OCI-LY7 (cell line): ENCODE measurements around the gene POU6F2. TPM values are rescaled to one million over a fixed set of nuclear protein-coding genes. Genes with fewer than 3 reads are reported as not detected.

Experiments
- BruUV-seq: library from RNA; stranded (reverse); fragments of 400-500 nt; replicated peaks from 2 replicates; lab custom pipeline; 2021; lab: Mats Ljungman, UMichigan
- CTCF ChIA-PET: fragments of 300-600 bp; sonication (Branson Sonifier 250); formaldehyde crosslinking; loops from one replicate; lab custom pipeline; 2022; ENCODE audit warnings: antibody characterized with exemption; ENCODE audit not compliant: unreplicated experiment; lab: Charles Lee
- POLR2A ChIA-PET: fragments of 300-600 bp; sonication (Branson Sonifier 250); formaldehyde crosslinking; loops from one replicate; lab custom pipeline; 2022; ENCODE audit warnings: antibody characterized with exemption; lab: Charles Lee
- DNase-seq: peaks from one replicate; pipeline ENCODE4 v3.0.0-alpha.2; 2015; ENCODE audit warnings: low spot score
- H2AFZ ChIP-seq: fragments of 200-600 bp; sonication (generic), shearing (Covaris generic); 2 replicates; pipeline ENCODE4 v1.6.1; 2014; ENCODE audit warnings: mild to moderate bottlenecking, antibody characterized with exemption, low read length, moderate library complexity
- H3K27ac ChIP-seq: fragments of 200-600 bp; sonication (generic); 2 replicates; pipeline ENCODE4 v1.5.1; 2014; ENCODE audit warnings: mixed run types, low read depth, mild to moderate bottlenecking, moderate library complexity, low read length, inconsistent platforms; ENCODE audit not compliant: poor library complexity, severe bottlenecking
- H3K36me3 ChIP-seq: fragments of 200-600 bp; sonication (generic); 2 replicates; pipeline ENCODE4 v1.6.1; 2014; ENCODE audit warnings: mild to moderate bottlenecking, antibody characterized with exemption, low read length, moderate library complexity, mixed read lengths; ENCODE audit not compliant: insufficient read depth
- H3K4me1 ChIP-seq: fragments of 200-600 bp; sonication (generic); 2 replicates; pipeline ENCODE4 v1.5.1; 2014; ENCODE audit warnings: mild to moderate bottlenecking, low read length; ENCODE audit not compliant: insufficient read depth, poor library complexity, severe bottlenecking
- H3K4me2 ChIP-seq: fragments of 200-600 bp; sonication (generic); 2 replicates; pipeline ENCODE4 v1.6.1; 2014; ENCODE audit warnings: mild to moderate bottlenecking, low read length
- H3K4me3 ChIP-seq: fragments of 200-600 bp; sonication (generic); 2 replicates; pipeline ENCODE4 v1.5.1; 2014; ENCODE audit warnings: mild to moderate bottlenecking, low read depth, low read length; ENCODE audit not compliant: poor library complexity, severe bottlenecking
- H3K79me2 ChIP-seq: fragments of 200-600 bp; sonication (generic); 2 replicates; pipeline ENCODE4 v1.6.1; 2016; ENCODE audit warnings: low read depth, mild to moderate bottlenecking, low read length, moderate library complexity, mixed read lengths; ENCODE audit not compliant: insufficient read depth
- H3K9me2 ChIP-seq: fragments of 200-600 bp; sonication (generic); 2 replicates; pipeline ENCODE4 v1.6.1; 2016; ENCODE audit warnings: mild to moderate bottlenecking, low read length, mixed read lengths; ENCODE audit not compliant: insufficient read depth
- H3K9me3 ChIP-seq: fragments of 200-600 bp; sonication (generic); 2 replicates; pipeline ENCODE4 v1.6.1; 2014; ENCODE audit warnings: mild to moderate bottlenecking, mixed run types, low read length, mixed read lengths
- H4K20me1 ChIP-seq: fragments of 200-600 bp; sonication (generic); 2 replicates; pipeline ENCODE4 v1.6.1; 2014; ENCODE audit warnings: mild to moderate bottlenecking, antibody characterized with exemption, low read length, moderate library complexity, mixed read lengths; ENCODE audit not compliant: insufficient read depth
- EZH2phosphoT487 ChIP-seq: fragments of 200-600 bp; sonication (generic); IDR thresholded peaks from 2 replicates; pipeline ENCODE4 v1.6.1; 2018; ENCODE audit warnings: low read depth, borderline replicate concordance, mild to moderate bottlenecking, mixed run types, antibody characterized with exemption, low read length, moderate library complexity, mixed read lengths
- intact Hi-C: fragments of 100-400 bp; cut with micrococcal nuclease; formaldehyde crosslinking; loops from one replicate; pipeline ENCODE4 v1.10.0; 2022; ENCODE audit not compliant: unreplicated experiment
- total RNA-seq, 2 experiments: library from RNA; depleted of rRNA in 1 of 2; stranded (reverse); fragments of >200 nt in 1 of 2; shearing (Covaris generic) in 1 of 2; gene quantifications; 2 replicates each; pipeline ENCODE4 v1.2.3, GENCODE V29; 2014 to 2022
- TF ChIP-seq, protein P1 (sequence below): fragments of 200-600 bp; sonication (generic); conservative IDR thresholded peaks from 2 replicates; pipeline ENCODE4 v1.5.1; 2014; ENCODE audit warnings: mild to moderate bottlenecking, antibody characterized with exemption, low read length, moderate library complexity, mixed read lengths

The POU6F2 gene
- total RNA-seq, 2 experiments from 2014 or later, result 0.40 TPM; not detected in 1

DNA sequence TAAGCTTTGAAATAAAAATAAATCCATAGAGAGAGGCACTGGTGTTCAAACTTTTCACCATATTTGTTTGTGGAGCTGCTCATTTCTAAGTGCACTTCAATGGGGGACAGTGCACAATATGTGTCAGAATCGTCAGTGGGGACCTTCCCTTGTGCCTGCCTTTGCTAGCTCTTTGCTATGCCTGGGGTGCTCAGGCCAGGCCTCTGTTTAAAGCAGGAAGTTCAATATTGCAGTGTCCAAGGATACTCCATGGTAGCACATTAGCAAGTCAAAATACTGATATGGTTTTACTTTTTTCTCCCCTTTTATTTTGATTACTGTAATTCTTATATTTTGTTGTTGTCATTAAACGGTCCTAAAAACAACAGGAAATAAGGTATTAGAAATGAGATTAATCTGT lies 113.4 kb downstream of the POU6F2 start:
- intact Hi-C loops, result no loop called here
- Histone ChIP-seq H3K27ac (no peak overlapping the region), H3K4me1 (no peaks in the 10 kb centered on the region), H3K4me2 (no peak overlapping the region), H3K9me2 (no peaks in the 10 kb centered on the region), H4K20me1 (no peaks in the 10 kb centered on the region), H3K79me2 (no peaks in the 10 kb centered on the region), H2AFZ (no peak overlapping the region), H3K9me3 (no peaks in the 10 kb centered on the region), H3K36me3 (no peaks in the 10 kb centered on the region), H3K4me3 (no peak overlapping the region)
- BruUV-seq, result no TSS peak
- DNase-seq, result no peak
- CTCF ChIA-PET, result no interaction called here
- POLR2A ChIA-PET, result interaction anchor here (0.6 kb wide), 1 partner anchor 111 kb away, joined by 3 read pairs; no protein-coding TSS in a partner anchor
- TF ChIP-seq EZH2phosphoT487, result no peak
- TF ChIP-seq, protein P1, sequence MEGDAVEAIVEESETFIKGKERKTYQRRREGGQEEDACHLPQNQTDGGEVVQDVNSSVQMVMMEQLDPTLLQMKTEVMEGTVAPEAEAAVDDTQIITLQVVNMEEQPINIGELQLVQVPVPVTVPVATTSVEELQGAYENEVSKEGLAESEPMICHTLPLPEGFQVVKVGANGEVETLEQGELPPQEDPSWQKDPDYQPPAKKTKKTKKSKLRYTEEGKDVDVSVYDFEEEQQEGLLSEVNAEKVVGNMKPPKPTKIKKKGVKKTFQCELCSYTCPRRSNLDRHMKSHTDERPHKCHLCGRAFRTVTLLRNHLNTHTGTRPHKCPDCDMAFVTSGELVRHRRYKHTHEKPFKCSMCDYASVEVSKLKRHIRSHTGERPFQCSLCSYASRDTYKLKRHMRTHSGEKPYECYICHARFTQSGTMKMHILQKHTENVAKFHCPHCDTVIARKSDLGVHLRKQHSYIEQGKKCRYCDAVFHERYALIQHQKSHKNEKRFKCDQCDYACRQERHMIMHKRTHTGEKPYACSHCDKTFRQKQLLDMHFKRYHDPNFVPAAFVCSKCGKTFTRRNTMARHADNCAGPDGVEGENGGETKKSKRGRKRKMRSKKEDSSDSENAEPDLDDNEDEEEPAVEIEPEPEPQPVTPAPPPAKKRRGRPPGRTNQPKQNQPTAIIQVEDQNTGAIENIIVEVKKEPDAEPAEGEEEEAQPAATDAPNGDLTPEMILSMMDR, result no peak

DNA sequence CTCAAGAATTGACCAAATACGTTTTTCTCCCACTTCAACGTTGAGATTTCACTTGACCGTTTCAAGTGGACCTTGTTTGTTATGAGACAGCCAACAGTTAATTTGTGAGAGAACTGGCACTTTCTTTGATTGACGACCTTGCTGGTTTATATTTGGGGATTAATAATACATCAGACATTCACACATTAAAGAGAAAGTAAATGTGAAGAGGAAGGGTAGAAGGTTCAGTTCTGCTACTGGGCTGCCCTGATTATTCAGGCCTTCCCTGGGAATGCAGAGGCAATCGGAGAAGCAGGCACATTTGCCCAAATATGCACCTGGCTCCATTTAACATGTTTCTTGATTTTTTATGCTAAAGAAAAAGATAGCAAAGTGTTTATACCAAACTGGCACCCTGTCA lies 114.1 kb downstream of the POU6F2 start:
- H3K36me3 ChIP-seq, result no peaks in the 10 kb centered on the region
- ChIA-PET CTCF (no interaction called here), POLR2A (interaction anchor here (0.7 kb wide), 1 partner anchor 30 kb away, joined by 4 read pairs; no protein-coding TSS in a partner anchor)
- intact Hi-C loops, result no loop called here
- no peak overlapping the region for H3K4me3 ChIP-seq
- H3K4me2 ChIP-seq, result no peak overlapping the region
- H3K27ac ChIP-seq, result no peak overlapping the region
- H3K79me2 ChIP-seq, result no peaks in the 10 kb centered on the region
- no peak for DNase-seq
- H3K9me3 ChIP-seq, result no peaks in the 10 kb centered on the region
- no peak for TF ChIP-seq EZH2phosphoT487
- TF ChIP-seq, protein P1, result no peak
- no TSS peak for BruUV-seq
- no peaks in the 10 kb centered on the region for H3K4me1 ChIP-seq
- H2AFZ ChIP-seq, result no peak overlapping the region
- no peaks in the 10 kb centered on the region for H3K9me2 ChIP-seq
- H4K20me1 ChIP-seq, result no peaks in the 10 kb centered on the region

DNA sequence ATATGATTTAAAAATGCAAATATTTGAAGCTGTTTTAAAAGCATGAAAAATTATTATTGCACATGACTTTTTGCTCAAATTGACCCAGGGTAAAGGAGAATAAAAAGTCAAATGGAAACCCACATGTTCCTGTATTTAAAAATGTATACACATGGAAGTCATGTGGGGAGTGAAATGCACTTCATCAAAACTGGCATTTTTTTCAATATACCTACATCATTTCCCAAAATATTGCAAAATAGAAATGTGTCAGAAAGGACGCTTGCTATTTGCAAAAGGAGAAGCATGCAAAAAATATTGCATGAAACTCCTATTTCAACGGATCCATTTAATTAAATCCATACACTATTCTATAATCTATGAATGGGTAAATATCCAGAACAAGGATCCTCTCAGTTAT lies 117.0 kb downstream of the POU6F2 start:
- no TSS peak for BruUV-seq
- no peak overlapping the region for H3K27ac ChIP-seq
- DNase-seq, result no peak
- no peak overlapping the region for H3K4me3 ChIP-seq
- no peak overlapping the region for H2AFZ ChIP-seq
- no peaks in the 10 kb centered on the region for H4K20me1 ChIP-seq
- no peaks in the 10 kb centered on the region for H3K79me2 ChIP-seq
- H3K4me1 ChIP-seq, result no peaks in the 10 kb centered on the region
- ChIA-PET POLR2A (no interaction called here), CTCF (no interaction called here)
- H3K36me3 ChIP-seq, result no peaks in the 10 kb centered on the region
- H3K9me2 ChIP-seq, result no peaks in the 10 kb centered on the region
- TF ChIP-seq, protein P1, result no peak
- TF ChIP-seq EZH2phosphoT487, result no peak
- intact Hi-C loops, result no loop called here
- H3K9me3 ChIP-seq, result no peaks in the 10 kb centered on the region
- no peak overlapping the region for H3K4me2 ChIP-seq
